Pancreas (tissue), 10 donors: ENCODE measurements around the gene RBMS2. TPM values are rescaled to one million over a fixed set of nuclear protein-coding genes. Genes with fewer than 3 reads are reported as not detected.

Experiments used
- ATAC-seq, 4 donors: fragments of 200-7000 bp; cut with Tn5 transposase; one replicate each; pipeline versions ENCODE4 v1.8.0 to v1.9.1; 2020; ENCODE audit warnings: mild to moderate bottlenecking in 4 of 4, moderate library complexity in 4 of 4
- DNase-seq, 6 donors: peaks; one replicate each; pipeline ENCODE4 v3.0.0-alpha.2; 2020
- FAIRE-seq: peaks from 2 replicates; lab custom pipeline; 2012; peaks lifted over from hg19 to GRCh38; lab: Jason Lieb, UNC
- H3K27ac ChIP-seq, 4 donors: fragments of 200-600 bp; sonication (generic); 1 replicate in 3 of 4; 2 replicates in 1 of 4; pipeline versions ENCODE4 v1.5.0 to v1.8.0; 2020
- H3K27me3 ChIP-seq, 4 donors: fragments of 200-600 bp; one replicate each; pipeline ENCODE4 v1.8.0; 2021
- H3K36me3 ChIP-seq, 3 donors: fragments of 200-600 bp; sonication (generic) in 1 of 3; one replicate each; pipeline versions ENCODE4 v1.5.0 to v1.8.0; 2020 to 2021
- H3K4me1 ChIP-seq, 3 donors: fragments of 200-600 bp; one replicate each; pipeline ENCODE4 v1.8.0; 2021
- H3K4me3 ChIP-seq, 4 donors: fragments of 200-600 bp; sonication (generic) in 2 of 4; one replicate each; pipeline versions ENCODE4 v1.5.0 to v1.8.0; 2020 to 2021
- H3K9me3 ChIP-seq, 4 donors: fragments of 200-600 bp; one replicate each; pipeline ENCODE4 v1.8.0; 2021
- CTCF ChIP-seq, 4 donors: fragments of 200-600 bp; sonication (generic) in 3 of 4; IDR thresholded peaks; one replicate each; pipeline versions ENCODE4 v1.5.0 to v1.8.0; 2021; ENCODE audit warnings: antibody characterized with exemption in 4 of 4
- WGBS, 2 donors: extraction: QIAGEN DNeasy Blood & Tissue Kit; methylation state at CpG; one replicate each; pipeline ENCODE4 v1.1.7; 2013; 5-methylcytosine and 5-hydroxymethylcytosine counted together
- intact Hi-C, 3 donors: fragments of 100-400 bp; cut with DNase I; formaldehyde crosslinking; loops; one replicate each; pipeline versions ENCODE4 v1.11.1 to v1.14.2; 2022
- polyA plus RNA-seq, 2 donors: library from polyadenylated mRNA; stranded (reverse); fragments of 200-250 nt; gene quantifications; one replicate each; pipeline ENCODE4 v1.2.3, GENCODE V29; 2013
- total RNA-seq, 6 donors: library from RNA; stranded (reverse); fragmentation: NEBNext Ultra II Directional in 4 of 6; extraction: Animal tissue kit (Norgen Biotek cat#: 25700) in 4 of 6; gene quantifications; one replicate each; pipeline versions ENCODE4 v1.2.1 to v1.2.4, GENCODE V29; 2021 to 2023
- donor health status: healthy with polysubstance abuse.
- donor health status: DM: no; HTN: no; CAD: no; lungs with moderate emphysema.
- donor health status: DM: no; HTN: no; CAD: no.
- donor health status: control.
- donor health status: control.
- donor health status: Bipolar disorder and iron deficiency.
- donor health status: DM: yes; HTN: yes; CAD: no.
- donor health status: DM: no; HTN: no; CAD: no.
- donor health status: DM: no; HTN: no; CAD: no.
- donor health status: DM: yes; HTN: yes; CAD: no.

RBMS2 gene
- total and polyA plus RNA-seq, 8 donors, result 5.4 to 30.8 (median 10.4) TPM

GRCh38 chr12:56518570-56518969 lies 3.0 kb upstream of the RBMS2 start:
- TF ChIP-seq CTCF (IDR thresholded peaks at IDR 0.05), result no peak
- Histone ChIP-seq H3K4me1 (peaks cover 0 to 5% (median 0%) of the 10 kb centered on the region in 3 donors), H3K4me3 (no peak overlapping the region), H3K36me3 (no peaks in the 10 kb centered on the region), H3K9me3 (no peaks in the 10 kb centered on the region), H3K27me3 (no peaks in the 10 kb centered on the region), H3K27ac (no peak overlapping the region)
- WGBS, 2 donors, result 61 to 70% methylated on average over 2 of the region's 2 CpGs
- intact Hi-C loops, result loop anchor here in 1 of 3 donors (5.0 kb wide), 1 partner anchor 54 kb away; no protein-coding TSS in a partner anchor
- ATAC-seq (no peak), FAIRE-seq (no peak), DNase-seq (no peak)

- FAIRE-seq (no peak), DNase-seq (no peak), ATAC-seq (no peak)
- no peaks in the 10 kb centered on the region for H3K9me3 ChIP-seq
- peaks cover 0 to 5% (median 0%) of the 10 kb centered on the region in 3 donors for H3K4me1 ChIP-seq
- H3K27ac ChIP-seq, result peak overlapping the region in 2 of 4 donors; percentile 22 to 87
- intact Hi-C loops, result no loop called here
- no peaks in the 10 kb centered on the region for H3K36me3 ChIP-seq
- WGBS, 2 donors, result 74 to 84% methylated on average over 3 of the region's 3 CpGs
- no peak overlapping the region for H3K4me3 ChIP-seq
- no peaks in the 10 kb centered on the region for H3K27me3 ChIP-seq
- no peak for TF ChIP-seq CTCF (IDR thresholded peaks at IDR 0.05)
These were observed 1.6 kb upstream of the RBMS2 start for GRCh38 chr12:56520048-56520447.

- H3K27me3 ChIP-seq, result no peaks in the 10 kb centered on the region
- intact Hi-C loops, result no loop called here
- no peaks in the 10 kb centered on the region for H3K36me3 ChIP-seq
- no peak for TF ChIP-seq CTCF (IDR thresholded peaks at IDR 0.05)
- ATAC-seq (no peak), FAIRE-seq (no peak), DNase-seq (no peak)
- H3K4me1 ChIP-seq, result peaks cover 0 to 5% (median 0%) of the 10 kb centered on the region in 3 donors
- H3K9me3 ChIP-seq, result no peaks in the 10 kb centered on the region
- peak overlapping the region in 2 of 4 donors; percentile 83 to 87 for H3K27ac ChIP-seq
- 65 to 80% methylated on average over 1 of the region's 1 CpG for WGBS, 2 donors
- H3K4me3 ChIP-seq, result no peak overlapping the region
These were observed 1.1 kb upstream of the RBMS2 start for GRCh38 chr12:56520506-56520905.

- Histone ChIP-seq H3K4me3 (peak overlapping the region in 2 of 4 donors; percentile 39 to 43), H3K27me3 (no peaks in the 10 kb centered on the region), H3K27ac (peak overlapping the region in 3 of 4 donors; percentile 24 to 87 (median 83)), H3K4me1 (peaks cover 0 to 8% (median 0%) of the 10 kb centered on the region in 3 donors), H3K36me3 (no peaks in the 10 kb centered on the region), H3K9me3 (no peaks in the 10 kb centered on the region)
- DNase-seq (no peak), ATAC-seq (peak; percentile 27 to 47 (median 33)), FAIRE-seq (no peak)
- no peak for TF ChIP-seq CTCF (IDR thresholded peaks at IDR 0.05)
- intact Hi-C loops, result no loop called here
- 48 to 58% methylated on average over 8 of the region's 8 CpGs for WGBS, 2 donors
These were observed 421 bp upstream of the RBMS2 start for GRCh38 chr12:56521209-56521589.

- intact Hi-C loops, result no loop called here
- no peak for DNase-seq
- 6 to 13% methylated on average over 4 of the region's 4 CpGs for WGBS, 2 donors
- peak in 3 of 4 donors; percentile 9 to 25 (median 14) for ATAC-seq
- no peaks in the 10 kb centered on the region for H3K36me3 ChIP-seq
- peak overlapping the region; percentile 13 to 87 (median 64) for H3K27ac ChIP-seq
- H3K27me3 ChIP-seq, result no peaks in the 10 kb centered on the region
- H3K4me1 ChIP-seq, result peaks cover 0 to 10% (median 0%) of the 10 kb centered on the region in 3 donors
- no peaks in the 10 kb centered on the region for H3K9me3 ChIP-seq
- FAIRE-seq, result no peak
- peak overlapping the region; percentile 11 to 43 (median 26) for H3K4me3 ChIP-seq
- no peak for TF ChIP-seq CTCF (IDR thresholded peaks at IDR 0.05)
These were observed 982 bp downstream of the RBMS2 start for GRCh38 chr12:56522411-56523193.
